ENCODE results near the gene HLX. TPM values are rescaled to one million over a fixed set of nuclear protein-coding genes. Genes with fewer than 3 reads are reported as not detected.

Gene HLX
- total RNA-seq, 1 experiment from 2014 or later: 1.8 TPM

DNA sequence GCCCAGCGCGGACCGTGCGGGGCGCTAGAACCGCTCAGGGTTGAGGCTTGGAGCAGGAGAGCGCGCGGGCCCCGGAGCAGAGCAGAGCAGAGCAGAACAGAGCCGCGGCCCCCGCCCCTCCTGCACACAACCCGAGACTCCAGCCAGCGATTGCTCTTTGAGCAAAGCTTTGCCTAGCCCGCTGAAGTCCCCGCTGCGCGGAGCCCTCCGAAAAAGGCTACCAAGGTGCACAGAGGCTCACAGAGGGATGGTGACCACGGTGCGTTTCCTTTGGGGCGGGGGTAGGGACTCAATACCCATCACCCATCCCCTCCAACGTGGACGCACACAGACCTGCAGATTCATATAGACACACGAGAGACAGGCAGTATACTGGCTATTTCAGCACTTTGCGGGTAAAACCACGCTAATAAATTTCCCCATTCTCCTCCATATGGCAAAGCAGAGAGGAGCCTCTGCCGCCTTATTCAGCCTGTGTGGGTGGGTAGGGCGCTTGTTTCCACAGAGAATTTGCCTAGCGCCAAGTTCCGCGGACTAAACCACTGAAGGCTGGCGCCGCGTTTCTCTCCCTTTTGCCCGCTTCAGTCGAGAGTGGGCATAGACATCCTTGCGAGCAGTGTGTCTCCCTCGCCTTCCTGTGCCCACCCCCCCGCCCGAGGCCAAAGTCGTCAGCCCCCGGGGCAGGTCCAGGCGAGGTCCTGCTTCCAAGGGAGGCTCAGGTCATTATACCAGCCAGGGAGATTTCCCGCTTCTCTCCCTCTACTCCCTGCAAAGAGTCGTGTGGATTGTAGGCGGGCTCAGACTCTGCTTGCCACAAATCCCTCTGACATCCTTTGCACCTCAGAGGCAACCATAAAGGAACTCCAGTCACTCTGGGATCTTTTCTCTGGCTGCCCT, 8.5 kb downstream of the HLX start:
- H3K4me1 ChIP-seq (ENCODE audit: control insufficient read depth in 1 of 2, insufficient read depth in 2 of 2, low read length in 2 of 2): no peaks in the 10 kb centered on the region
- H3K9me2 ChIP-seq (ENCODE audit: insufficient read depth): no peaks in the 10 kb centered on the region
- TF ChIP-seq EZH2phosphoT487 (IDR thresholded peaks at IDR 0.05; ENCODE audit: borderline replicate concordance) (no peak), SRF (IDR thresholded peaks at IDR 0.05; ENCODE audit: low read depth) (no peak), POLR2A (IDR thresholded peaks at IDR 0.05; ENCODE audit: borderline replicate concordance, extremely low read depth, insufficient read depth, insufficient read length) (no peak), FOSL1 (IDR thresholded peaks at IDR 0.05; ENCODE audit: low read depth) (no peak), CEBPB (IDR thresholded peaks at IDR 0.05; ENCODE audit: low read depth) (no peak), EGR1 (IDR thresholded peaks at IDR 0.05; ENCODE audit: low read depth) (no peak), CBX3 (IDR thresholded peaks at IDR 0.05; ENCODE audit: low read depth) (no peak), POLR2AphosphoS5 (IDR thresholded peaks at IDR 0.05; ENCODE audit: low read depth, low read length) (no peak), ZNF274 (IDR thresholded peaks at IDR 0.05; ENCODE audit: low read depth, low read length) (no peak), JUND (IDR thresholded peaks at IDR 0.05) (no peak), RAD21 (IDR thresholded peaks at IDR 0.05; ENCODE audit: low read depth) (no peak), SP1 (IDR thresholded peaks at IDR 0.05; ENCODE audit: low read depth) (no peak), ZBTB33 (IDR thresholded peaks at IDR 0.05; ENCODE audit: extremely low read depth, insufficient replicate concordance, low read length) (no peak), TCF7L2 (IDR thresholded peaks at IDR 0.05; ENCODE audit: borderline replicate concordance, extremely low read depth, insufficient read depth, insufficient read length) (no peak), YY1 (IDR thresholded peaks at IDR 0.05; ENCODE audit: extremely low read depth, insufficient replicate concordance, low read depth, low read length) (no peak), ZFX (IDR thresholded peaks at IDR 0.05) (no peak), EZH2 (IDR thresholded peaks at IDR 0.05) (no peak)
- TF ChIP-seq, protein P1, sequence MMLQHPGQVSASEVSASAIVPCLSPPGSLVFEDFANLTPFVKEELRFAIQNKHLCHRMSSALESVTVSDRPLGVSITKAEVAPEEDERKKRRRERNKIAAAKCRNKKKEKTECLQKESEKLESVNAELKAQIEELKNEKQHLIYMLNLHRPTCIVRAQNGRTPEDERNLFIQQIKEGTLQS (IDR thresholded peaks at IDR 0.05): no peak
- TF ChIP-seq, protein P2, sequence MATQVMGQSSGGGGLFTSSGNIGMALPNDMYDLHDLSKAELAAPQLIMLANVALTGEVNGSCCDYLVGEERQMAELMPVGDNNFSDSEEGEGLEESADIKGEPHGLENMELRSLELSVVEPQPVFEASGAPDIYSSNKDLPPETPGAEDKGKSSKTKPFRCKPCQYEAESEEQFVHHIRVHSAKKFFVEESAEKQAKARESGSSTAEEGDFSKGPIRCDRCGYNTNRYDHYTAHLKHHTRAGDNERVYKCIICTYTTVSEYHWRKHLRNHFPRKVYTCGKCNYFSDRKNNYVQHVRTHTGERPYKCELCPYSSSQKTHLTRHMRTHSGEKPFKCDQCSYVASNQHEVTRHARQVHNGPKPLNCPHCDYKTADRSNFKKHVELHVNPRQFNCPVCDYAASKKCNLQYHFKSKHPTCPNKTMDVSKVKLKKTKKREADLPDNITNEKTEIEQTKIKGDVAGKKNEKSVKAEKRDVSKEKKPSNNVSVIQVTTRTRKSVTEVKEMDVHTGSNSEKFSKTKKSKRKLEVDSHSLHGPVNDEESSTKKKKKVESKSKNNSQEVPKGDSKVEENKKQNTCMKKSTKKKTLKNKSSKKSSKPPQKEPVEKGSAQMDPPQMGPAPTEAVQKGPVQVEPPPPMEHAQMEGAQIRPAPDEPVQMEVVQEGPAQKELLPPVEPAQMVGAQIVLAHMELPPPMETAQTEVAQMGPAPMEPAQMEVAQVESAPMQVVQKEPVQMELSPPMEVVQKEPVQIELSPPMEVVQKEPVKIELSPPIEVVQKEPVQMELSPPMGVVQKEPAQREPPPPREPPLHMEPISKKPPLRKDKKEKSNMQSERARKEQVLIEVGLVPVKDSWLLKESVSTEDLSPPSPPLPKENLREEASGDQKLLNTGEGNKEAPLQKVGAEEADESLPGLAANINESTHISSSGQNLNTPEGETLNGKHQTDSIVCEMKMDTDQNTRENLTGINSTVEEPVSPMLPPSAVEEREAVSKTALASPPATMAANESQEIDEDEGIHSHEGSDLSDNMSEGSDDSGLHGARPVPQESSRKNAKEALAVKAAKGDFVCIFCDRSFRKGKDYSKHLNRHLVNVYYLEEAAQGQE (IDR thresholded peaks at IDR 0.05; ENCODE audit: low read depth): no peak
- H4K20me1 ChIP-seq (ENCODE audit: insufficient read depth): no peaks in the 10 kb centered on the region
- H3K4me2 ChIP-seq (ENCODE audit: low read length): no peak overlapping the region
- ChIA-PET POLR2A (interaction anchor here (0.6 kb wide), 1 partner anchor 1704 kb away, joined by 3 read pairs; no protein-coding TSS in a partner anchor), RAD21 (ENCODE audit: low non-redundant PET in 1 of 2, low total read pairs in 2 of 2, uncharacterized antibody in 2 of 2, unreplicated experiment in 2 of 2) (no interaction called here), CTCF (no interaction called here)
- no peak overlapping the region for H3K9ac ChIP-seq (ENCODE audit: low read length)
- DNase-seq (ENCODE audit: low read depth, low spot score): no peak
- H3K9me3 ChIP-seq (ENCODE audit: control insufficient read depth in 1 of 2, insufficient read depth in 1 of 2, low read depth in 1 of 2, low read length in 2 of 2): no peaks in the 10 kb centered on the region
- intact Hi-C loops (cut with micrococcal nuclease): no loop called here
- H3K36me3 ChIP-seq (ENCODE audit: control insufficient read depth in 1 of 2, insufficient read depth in 2 of 2, low read length in 2 of 2): no peaks in the 10 kb centered on the region
- no peak for ATAC-seq
- no peak overlapping the region for H3K27ac ChIP-seq (ENCODE audit: low read depth, low read length)
- H3K79me2 ChIP-seq (ENCODE audit: insufficient read depth, low read length): no peaks in the 10 kb centered on the region
- no peak overlapping the region for H3K4me3 ChIP-seq (replicated peaks in 1 of 2; ENCODE audit: low read depth in 1 of 2, low read length in 2 of 2)
- no TSS peak for BruUV-seq (replicated peaks)
- H2AFZ ChIP-seq (ENCODE audit: low read depth, low read length, poor library complexity, severe bottlenecking): no peak overlapping the region
- no peaks in the 10 kb centered on the region for H3K27me3 ChIP-seq (ENCODE audit: insufficient read depth, low read length)

Data from HCT116 (cell line).